Measurements from ENCODE around the gene RGS7. TPM values are rescaled to one million over a fixed set of nuclear protein-coding genes. Genes with fewer than 3 reads are reported as not detected.

Gene RGS7
- total RNA-seq, 4 donors from 2014 or later: 0.11 to 0.33 TPM; not detected in 2

DNA sequence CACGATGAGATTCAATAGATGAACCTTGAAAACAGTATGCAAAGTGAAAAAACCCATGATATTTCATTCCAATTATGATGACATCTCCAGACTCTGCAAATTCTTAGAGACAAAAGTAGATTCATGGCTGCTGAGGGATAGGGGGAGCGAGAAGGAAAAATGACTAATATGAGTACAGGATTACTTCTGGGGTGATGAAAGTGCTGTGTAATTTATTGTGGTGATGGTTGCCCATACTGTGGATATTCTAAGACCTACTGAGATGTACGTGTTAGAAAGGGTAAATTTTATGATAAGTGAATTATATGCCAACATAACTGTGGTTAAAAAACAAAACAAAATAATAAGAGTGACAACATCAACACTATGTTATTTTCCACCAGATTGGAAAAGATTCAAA, 18.9 kb upstream of the RGS7 start:
- no peak overlapping the region for H3K4me3 ChIP-seq
- H3K36me3 ChIP-seq: no peaks in the 10 kb centered on the region
- intact Hi-C loops (cut with DNase I): no loop called here
- no peak overlapping the region for H3K27ac ChIP-seq (replicated peaks in 1 of 4)
- TF ChIP-seq, protein P1, sequence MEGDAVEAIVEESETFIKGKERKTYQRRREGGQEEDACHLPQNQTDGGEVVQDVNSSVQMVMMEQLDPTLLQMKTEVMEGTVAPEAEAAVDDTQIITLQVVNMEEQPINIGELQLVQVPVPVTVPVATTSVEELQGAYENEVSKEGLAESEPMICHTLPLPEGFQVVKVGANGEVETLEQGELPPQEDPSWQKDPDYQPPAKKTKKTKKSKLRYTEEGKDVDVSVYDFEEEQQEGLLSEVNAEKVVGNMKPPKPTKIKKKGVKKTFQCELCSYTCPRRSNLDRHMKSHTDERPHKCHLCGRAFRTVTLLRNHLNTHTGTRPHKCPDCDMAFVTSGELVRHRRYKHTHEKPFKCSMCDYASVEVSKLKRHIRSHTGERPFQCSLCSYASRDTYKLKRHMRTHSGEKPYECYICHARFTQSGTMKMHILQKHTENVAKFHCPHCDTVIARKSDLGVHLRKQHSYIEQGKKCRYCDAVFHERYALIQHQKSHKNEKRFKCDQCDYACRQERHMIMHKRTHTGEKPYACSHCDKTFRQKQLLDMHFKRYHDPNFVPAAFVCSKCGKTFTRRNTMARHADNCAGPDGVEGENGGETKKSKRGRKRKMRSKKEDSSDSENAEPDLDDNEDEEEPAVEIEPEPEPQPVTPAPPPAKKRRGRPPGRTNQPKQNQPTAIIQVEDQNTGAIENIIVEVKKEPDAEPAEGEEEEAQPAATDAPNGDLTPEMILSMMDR (IDR thresholded peaks at IDR 0.05): no peak
- TF ChIP-seq POLR2AphosphoS5 (IDR thresholded peaks at IDR 0.05) (no peak), EP300 (IDR thresholded peaks at IDR 0.05) (no peak), POLR2A (IDR thresholded peaks at IDR 0.05; ENCODE audit: low read depth) (no peak)
- no peaks in the 10 kb centered on the region for H3K27me3 ChIP-seq
- no peak for DNase-seq (ENCODE audit: extremely low spot score)
- H3K4me1 ChIP-seq: no peaks in the 10 kb centered on the region
- 60% methylated on average over 3 of the region's 3 CpGs for WGBS
- peaks cover 0 to 4% (median 0%) of the 10 kb centered on the region in 4 donors for H3K9me3 ChIP-seq

DNA sequence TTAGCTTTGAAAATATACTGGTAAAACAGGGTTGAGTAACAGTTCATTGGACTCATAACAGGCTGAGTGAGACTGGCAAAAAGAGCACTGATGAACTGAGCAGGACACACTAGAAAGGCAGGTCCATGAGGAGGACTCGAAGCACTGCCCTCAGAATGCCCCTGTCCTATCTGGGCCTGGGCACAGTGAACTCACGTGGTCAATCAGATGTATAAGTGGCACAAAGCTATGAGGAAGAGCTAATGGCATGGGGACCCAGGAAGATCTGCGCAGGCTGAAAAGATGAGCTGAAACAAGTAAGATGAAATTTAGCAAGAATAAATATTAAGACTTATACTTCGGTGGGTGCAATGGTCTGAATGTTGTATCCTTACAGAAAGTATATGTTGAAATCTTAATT, 9.2 kb upstream of the RGS7 start:
- 88% methylated on average over 4 of the region's 4 CpGs for WGBS
- intact Hi-C loops (cut with DNase I): no loop called here
- no peak overlapping the region for H3K4me3 ChIP-seq

DNA sequence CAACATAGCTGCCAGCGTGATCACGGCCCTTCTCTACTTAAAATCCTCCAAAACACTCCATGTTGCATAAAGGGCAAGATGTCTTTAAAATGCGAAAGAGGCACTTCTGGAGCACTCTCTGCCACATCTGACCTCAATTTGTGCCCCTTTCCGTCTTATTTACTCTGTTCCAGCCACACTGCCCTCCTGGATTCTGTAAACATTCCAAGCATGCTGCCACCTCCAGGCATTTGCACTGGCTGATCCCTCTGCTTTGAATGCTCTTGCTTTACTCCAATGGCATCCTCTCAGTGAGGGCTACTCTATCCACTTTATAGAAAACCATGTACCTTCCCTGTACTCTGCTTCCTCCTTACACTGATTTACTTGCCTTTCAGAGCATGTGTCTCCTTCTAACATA, 5.3 kb upstream of the RGS7 start:
- WGBS: 89% methylated on average over 4 of the region's 4 CpGs
- Histone ChIP-seq H3K27ac (replicated peaks in 1 of 4) (no peak overlapping the region), H3K4me3 (no peak overlapping the region), H3K4me1 (peaks cover 0 to 2% (median under 1%) of the 10 kb centered on the region in 4 donors), H3K27me3 (peaks cover 0 to 28% (median 0%) of the 10 kb centered on the region in 4 donors), H3K36me3 (no peaks in the 10 kb centered on the region), H3K9me3 (no peaks in the 10 kb centered on the region)
- intact Hi-C loops (cut with DNase I): no loop called here
- no peak for DNase-seq (ENCODE audit: extremely low spot score)
- TF ChIP-seq POLR2AphosphoS5 (IDR thresholded peaks at IDR 0.05) (no peak), POLR2A (IDR thresholded peaks at IDR 0.05; ENCODE audit: low read depth) (no peak), EP300 (IDR thresholded peaks at IDR 0.05) (no peak)
- TF ChIP-seq, protein P1 (IDR thresholded peaks at IDR 0.05): no peak

More for the DNA sequence above, 9.2 kb upstream of the RGS7 start:
- no peak for DNase-seq (ENCODE audit: extremely low spot score)
- TF ChIP-seq POLR2AphosphoS5 (IDR thresholded peaks at IDR 0.05) (no peak), EP300 (IDR thresholded peaks at IDR 0.05) (no peak), POLR2A (IDR thresholded peaks at IDR 0.05; ENCODE audit: low read depth) (no peak)
- TF ChIP-seq, protein P1 (IDR thresholded peaks at IDR 0.05): no peak
- Histone ChIP-seq H3K27me3 (no peaks in the 10 kb centered on the region), H3K4me1 (no peaks in the 10 kb centered on the region), H3K36me3 (no peaks in the 10 kb centered on the region), H3K9me3 (no peaks in the 10 kb centered on the region), H3K27ac (replicated peaks in 1 of 4) (no peak overlapping the region)

DNA sequence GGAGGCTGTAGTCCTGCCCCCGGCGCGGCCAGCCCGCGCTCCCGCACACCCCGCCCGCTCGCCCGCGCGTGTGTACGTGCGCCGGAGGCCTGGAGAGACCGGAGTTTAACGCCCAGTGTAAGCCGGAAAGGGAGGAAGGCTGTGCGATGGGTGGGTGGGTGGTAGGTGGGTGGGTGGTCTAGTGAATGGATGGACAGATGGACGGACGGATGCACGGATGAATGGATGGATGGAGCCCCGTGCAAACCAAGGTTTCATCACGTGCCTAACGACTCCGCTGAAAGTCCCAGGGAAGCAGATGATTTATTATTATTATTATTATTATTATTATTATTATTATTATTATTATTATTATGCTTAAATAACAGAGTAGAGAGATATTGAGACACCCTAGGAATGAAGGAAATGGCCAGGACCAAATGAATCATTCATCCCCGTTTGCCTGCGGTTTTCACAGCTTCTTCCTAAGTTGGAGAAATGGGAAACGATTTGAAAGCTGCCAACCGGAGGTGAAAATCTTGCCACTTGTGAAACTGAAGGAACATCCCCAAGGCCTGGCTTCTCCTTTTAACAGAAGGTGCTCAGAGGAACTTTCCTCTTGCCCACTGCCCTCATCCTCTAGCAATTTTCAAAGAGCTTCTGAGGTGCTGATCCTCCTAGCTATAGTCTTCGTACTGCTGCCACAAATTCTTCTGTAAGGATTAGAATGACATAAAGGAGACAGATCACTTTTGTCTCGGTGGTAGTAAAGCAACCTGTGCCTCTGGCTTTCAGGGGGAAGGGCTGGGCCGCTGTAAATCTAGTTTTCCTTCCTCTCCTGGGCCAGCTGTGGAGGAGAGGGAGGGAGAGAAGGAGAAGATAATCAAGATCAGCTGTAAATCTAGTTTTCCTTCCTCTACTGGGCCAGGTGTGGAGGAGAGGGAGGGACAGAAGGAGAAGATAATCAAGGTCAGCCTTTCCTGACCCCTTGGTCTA, 648 bp upstream of the RGS7 start:
- H3K27ac ChIP-seq (replicated peaks in 1 of 4): no peak overlapping the region
- peaks cover 0 to 48% (median 3%) of the 10 kb centered on the region in 4 donors for H3K27me3 ChIP-seq
- peaks cover 0 to 16% (median 13%) of the 10 kb centered on the region in 4 donors for H3K4me1 ChIP-seq
- H3K9me3 ChIP-seq: no peaks in the 10 kb centered on the region
- DNase-seq (ENCODE audit: extremely low spot score): no peak
- TF ChIP-seq EP300 (IDR thresholded peaks at IDR 0.05) (no peak), POLR2AphosphoS5 (IDR thresholded peaks at IDR 0.05) (no peak), POLR2A (IDR thresholded peaks at IDR 0.05; ENCODE audit: low read depth) (no peak)
- TF ChIP-seq, protein P1 (IDR thresholded peaks at IDR 0.05): no peak
- intact Hi-C loops (cut with DNase I): no loop called here
- H3K4me3 ChIP-seq: peak overlapping the region; percentile 56 to 61 (median 56)
- 15% methylated on average over 25 of the region's 33 CpGs for WGBS
- no peaks in the 10 kb centered on the region for H3K36me3 ChIP-seq

Data from esophagus muscularis mucosa (tissue), 4 donors.